IPS-20b (cell line): ENCODE measurements around the gene PRSS36.
A peak's percentile ranks its signal among the peaks of the same experiment; 100 is the strongest.
"Not testable (repeated sequence)": the region's sequence is repeated elsewhere in the genome, so short reads cannot be mapped to it uniquely, and the experiment has no call there.

Source experiments
- H3K27ac ChIP-seq: one replicate; pipeline ENCODE4 v1.5.1; 2013; ENCODE audit warnings: low read length
- H3K27me3 ChIP-seq: 2 replicates; pipeline ENCODE4 v1.6.1; 2013; ENCODE audit warnings: mild to moderate bottlenecking, low read length, inconsistent platforms; ENCODE audit not compliant: insufficient read depth
- H3K36me3 ChIP-seq: 2 replicates; pipeline ENCODE4 v1.6.1; 2013; ENCODE audit warnings: low read depth, mild to moderate bottlenecking, inconsistent platforms, low read length, moderate library complexity; ENCODE audit not compliant: insufficient read depth
- H3K4me1 ChIP-seq: 2 replicates; pipeline ENCODE4 v1.6.1; 2013; ENCODE audit warnings: mild to moderate bottlenecking, control low read depth, inconsistent platforms, low read length, moderate library complexity; ENCODE audit not compliant: insufficient read depth
- H3K4me3 ChIP-seq: 2 replicates; pipeline ENCODE4 v1.5.1; 2013; ENCODE audit warnings: mild to moderate bottlenecking, low read length, inconsistent platforms
- H3K9ac ChIP-seq: 2 replicates; pipeline ENCODE4 v1.6.1; 2013; ENCODE audit warnings: low read depth, mild to moderate bottlenecking, inconsistent platforms, low read length, moderate library complexity
- H3K9me3 ChIP-seq: 2 replicates; pipeline ENCODE4 v1.6.1; 2013; ENCODE audit warnings: mild to moderate bottlenecking, low read depth, low read length, inconsistent platforms; ENCODE audit not compliant: insufficient read depth

The PRSS36 gene

DNA sequence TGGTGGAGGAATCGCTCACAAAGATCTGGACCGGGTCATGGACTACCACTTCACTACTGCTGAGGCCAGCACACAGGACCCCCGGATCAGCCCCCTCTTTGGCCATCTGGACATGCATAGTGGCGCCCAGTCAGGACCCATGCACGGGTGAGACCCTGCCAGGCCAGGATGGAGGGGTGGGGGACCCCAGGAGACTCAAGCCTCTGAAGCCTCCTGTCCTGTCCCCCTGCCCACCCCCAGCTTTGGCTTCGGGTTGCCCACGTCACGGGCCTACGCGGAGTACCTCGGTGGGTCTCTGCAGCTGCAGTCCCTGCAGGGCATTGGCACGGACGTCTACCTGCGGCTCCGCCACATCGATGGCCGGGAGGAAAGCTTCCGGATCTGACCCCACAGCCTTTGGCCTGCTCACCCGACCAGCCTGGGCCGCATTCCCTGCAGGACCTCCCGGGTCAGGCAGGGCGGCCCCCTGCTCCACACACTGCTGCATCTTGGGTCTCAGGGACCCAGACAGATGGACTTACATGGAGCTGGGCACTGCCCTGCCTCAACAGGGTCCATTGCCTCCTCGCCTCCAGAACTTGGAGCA, 37.9 kb downstream of the PRSS36 start:
- no peak overlapping the region for H3K27ac ChIP-seq
- H3K9me3 ChIP-seq = no peaks in the 10 kb centered on the region
- peaks cover 36% of the 10 kb centered on the region for H3K36me3 ChIP-seq
- H3K9ac ChIP-seq = no peak overlapping the region
- no peak overlapping the region for H3K4me3 ChIP-seq
- no peaks in the 10 kb centered on the region for H3K4me1 ChIP-seq
- no peaks in the 10 kb centered on the region for H3K27me3 ChIP-seq

- H3K9me3 ChIP-seq = no peaks in the 10 kb centered on the region
- peaks cover 36% of the 10 kb centered on the region for H3K36me3 ChIP-seq
- no peak overlapping the region for H3K9ac ChIP-seq
- no peaks in the 10 kb centered on the region for H3K4me1 ChIP-seq
- no peak overlapping the region for H3K27ac ChIP-seq
- H3K27me3 ChIP-seq = no peaks in the 10 kb centered on the region
- no peak overlapping the region for H3K4me3 ChIP-seq
These were observed 39.5 kb downstream of the PRSS36 start for GRCh38 chr16:31110106-31111034.

DNA sequence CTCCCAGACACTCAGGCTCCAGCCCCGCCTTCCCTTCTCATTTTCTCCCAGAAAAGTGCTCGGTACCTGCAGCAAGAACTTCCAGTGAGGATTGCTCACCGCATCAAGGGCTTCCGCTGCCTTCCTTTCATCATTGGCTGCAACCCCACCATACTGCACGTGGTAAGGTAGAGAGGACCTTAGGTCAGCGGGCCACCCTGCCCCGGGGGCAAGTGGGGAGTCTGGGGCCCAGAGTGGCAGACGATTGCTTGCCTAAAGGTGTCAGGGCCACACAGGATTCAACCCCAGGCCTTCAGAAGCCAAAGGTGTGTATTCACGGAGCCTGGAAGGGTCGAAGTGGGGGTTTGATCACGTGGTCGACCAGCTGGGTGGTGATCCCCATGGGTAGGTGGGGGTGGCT, 40.2 kb downstream of the PRSS36 start:
- peak overlapping the region; percentile 78; the same call in 1 of the 2 replicates for H3K4me3 ChIP-seq
- H3K36me3 ChIP-seq = peaks cover 36% of the 10 kb centered on the region
- H3K9me3 ChIP-seq = no peaks in the 10 kb centered on the region
- H3K9ac ChIP-seq = no peak overlapping the region
- no peaks in the 10 kb centered on the region for H3K27me3 ChIP-seq
- no peaks in the 10 kb centered on the region for H3K4me1 ChIP-seq
- H3K27ac ChIP-seq = no peak overlapping the region

DNA sequence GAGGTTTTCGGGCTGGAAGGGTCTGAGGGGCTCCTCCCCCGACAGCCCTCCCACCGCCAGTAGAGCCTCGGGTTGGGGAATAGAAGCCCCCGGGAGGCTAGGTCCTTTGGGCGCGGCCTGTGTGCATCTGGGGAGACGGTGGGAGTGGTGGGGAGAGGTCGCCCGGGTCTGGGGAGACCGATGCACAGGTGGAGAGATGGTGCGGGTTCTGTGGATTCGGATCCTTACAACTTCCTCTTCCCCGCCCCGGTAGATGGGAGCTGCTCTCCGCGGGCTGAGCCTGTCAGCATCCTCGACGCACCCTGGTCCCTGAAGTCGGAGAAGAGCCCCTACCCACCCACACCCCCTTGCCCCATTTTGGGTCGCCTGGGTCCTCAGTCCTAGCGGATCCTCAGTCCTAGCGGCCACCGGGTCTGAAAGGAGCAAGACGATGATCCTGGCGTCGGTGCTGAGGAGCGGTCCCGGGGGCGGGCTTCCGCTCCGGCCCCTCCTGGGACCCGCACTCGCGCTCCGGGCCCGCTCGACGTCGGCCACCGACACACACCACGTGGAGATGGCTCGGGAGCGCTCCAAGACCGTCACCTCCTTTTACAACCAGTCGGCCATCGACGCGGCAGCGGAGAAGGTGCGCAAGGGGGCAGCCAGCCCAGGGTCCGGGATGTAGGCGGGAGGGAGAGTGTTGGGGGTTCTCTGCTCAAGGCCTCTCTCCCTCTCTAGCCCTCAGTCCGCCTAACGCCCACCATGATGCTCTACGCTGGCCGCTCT, 40.9 kb downstream of the PRSS36 start:
- Histone ChIP-seq H3K36me3 (peaks cover 36% of the 10 kb centered on the region), H3K27ac (no peak overlapping the region), H3K4me3 (peak overlapping the region; percentile 78), H3K27me3 (no peaks in the 10 kb centered on the region), H3K9me3 (no peaks in the 10 kb centered on the region), H3K4me1 (no peaks in the 10 kb centered on the region), H3K9ac (peak overlapping the region; percentile 72)

GRCh38 chr16:31108035-31108793, 41.7 kb downstream of the PRSS36 start, which contains the start of gene BCKDK:
Gene BCKDK, plus strand, starts transcription at chr16:31108386. Its CDS starts 838 bp downstream, at chr16:31109224.
- Histone ChIP-seq H3K27me3 (no peaks in the 10 kb centered on the region), H3K4me3 (peak within 1 kb of the TSS; percentile 78), H3K9ac (peak within 1 kb of the TSS; percentile 72), H3K9me3 (no peaks in the 10 kb centered on the region), H3K4me1 (no peaks in the 10 kb centered on the region), H3K36me3 (peaks cover 36% of the 10 kb centered on the region), H3K27ac (no peak within 1 kb of the TSS)

- no peak overlapping the region for H3K27ac ChIP-seq
- no peaks in the 10 kb centered on the region for H3K27me3 ChIP-seq
- H3K4me3 ChIP-seq = peak overlapping the region; percentile 78; the same call in 1 of the 2 replicates
- H3K9ac ChIP-seq = no peak overlapping the region
- no peaks in the 10 kb centered on the region for H3K4me1 ChIP-seq
- H3K9me3 ChIP-seq = no peaks in the 10 kb centered on the region
- H3K36me3 ChIP-seq = peaks cover 29% of the 10 kb centered on the region
These were observed 42.4 kb downstream of the PRSS36 start for GRCh38 chr16:31107465-31107867.

DNA sequence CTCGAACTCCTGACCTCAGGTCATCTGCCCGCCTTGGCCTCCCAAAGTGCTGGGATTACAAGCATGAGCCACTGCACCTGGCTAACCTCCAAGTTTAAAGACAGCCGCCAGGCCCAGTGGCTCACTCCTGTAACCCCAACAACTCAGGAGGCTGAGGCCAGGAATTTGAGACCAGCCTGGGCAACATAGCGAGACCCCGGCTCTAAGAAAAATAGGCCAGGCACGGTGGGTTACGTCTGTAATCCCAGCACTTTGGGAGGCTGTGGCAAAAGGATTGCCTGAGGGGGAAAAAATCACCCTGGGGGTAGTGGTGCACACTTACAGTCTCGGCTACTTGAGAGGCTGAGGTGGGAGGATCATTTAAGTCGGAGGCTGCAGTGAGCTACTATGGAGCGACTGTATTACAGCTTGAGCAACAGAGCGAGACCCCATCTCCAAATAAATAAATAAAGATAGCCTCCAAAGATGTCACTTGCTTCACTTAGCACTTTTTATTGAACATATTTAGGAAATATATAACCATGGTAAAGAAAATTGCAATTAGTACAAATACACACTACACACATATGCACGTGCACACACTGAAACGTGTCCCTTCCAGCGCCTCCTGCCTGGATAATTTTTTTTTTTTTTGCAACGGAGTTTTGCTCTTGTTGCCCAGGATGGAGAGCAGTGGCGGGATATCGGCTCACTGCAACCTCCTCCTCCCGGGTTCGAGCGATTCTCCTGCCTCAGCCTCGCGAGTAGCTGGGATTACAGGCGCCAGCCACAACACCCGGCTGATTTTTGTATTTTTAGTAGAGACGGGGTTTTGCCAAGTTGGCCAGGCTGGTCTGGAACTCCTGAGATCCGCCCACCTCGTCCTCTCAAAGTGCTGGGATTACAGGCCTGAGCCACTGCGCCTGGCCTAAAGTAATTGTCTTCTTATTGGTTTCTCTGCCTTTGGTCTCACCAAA, 43.1 kb downstream of the PRSS36 start:
- Histone ChIP-seq H3K9ac (no peak overlapping the region), H3K9me3 (no peaks in the 10 kb centered on the region), H3K36me3 (peaks cover 22% of the 10 kb centered on the region), H3K27me3 (no peaks in the 10 kb centered on the region), H3K4me3 (no peak overlapping the region), H3K4me1 (no peaks in the 10 kb centered on the region), H3K27ac (no peak overlapping the region)

DNA sequence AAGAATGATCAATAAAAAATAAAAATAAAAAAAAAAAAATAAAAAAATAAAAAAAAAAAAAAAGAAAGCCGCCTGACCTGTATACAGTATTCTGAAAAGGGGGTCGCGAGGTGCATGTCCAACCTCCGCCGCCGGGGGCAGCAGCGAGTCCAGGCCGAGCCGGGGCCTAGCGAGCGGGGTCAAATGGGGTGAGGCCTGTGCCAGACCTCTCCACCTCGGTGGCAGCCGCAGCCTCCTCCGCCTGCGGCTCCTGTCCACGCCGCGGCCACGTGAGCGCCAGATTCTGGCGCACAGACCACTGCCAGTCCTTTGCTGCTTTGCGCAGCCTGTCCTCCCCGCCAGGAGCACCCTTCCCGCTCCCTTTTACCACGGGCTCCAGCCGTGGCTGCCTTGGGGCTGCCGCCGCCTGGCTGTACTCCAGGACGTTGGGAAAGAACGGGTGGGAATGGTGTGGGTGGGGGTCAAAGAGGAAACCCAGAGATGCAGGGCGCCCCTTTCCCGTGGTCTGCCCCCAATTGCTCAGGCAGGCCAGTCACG, 44.1 kb downstream of the PRSS36 start:
- H3K27me3 ChIP-seq = no peaks in the 10 kb centered on the region
- no peaks in the 10 kb centered on the region for H3K9me3 ChIP-seq
- no peak overlapping the region for H3K9ac ChIP-seq
- H3K4me3 ChIP-seq = no peak overlapping the region
- peaks cover 13% of the 10 kb centered on the region for H3K36me3 ChIP-seq
- H3K27ac ChIP-seq = no peak overlapping the region
- H3K4me1 ChIP-seq = no peaks in the 10 kb centered on the region

DNA sequence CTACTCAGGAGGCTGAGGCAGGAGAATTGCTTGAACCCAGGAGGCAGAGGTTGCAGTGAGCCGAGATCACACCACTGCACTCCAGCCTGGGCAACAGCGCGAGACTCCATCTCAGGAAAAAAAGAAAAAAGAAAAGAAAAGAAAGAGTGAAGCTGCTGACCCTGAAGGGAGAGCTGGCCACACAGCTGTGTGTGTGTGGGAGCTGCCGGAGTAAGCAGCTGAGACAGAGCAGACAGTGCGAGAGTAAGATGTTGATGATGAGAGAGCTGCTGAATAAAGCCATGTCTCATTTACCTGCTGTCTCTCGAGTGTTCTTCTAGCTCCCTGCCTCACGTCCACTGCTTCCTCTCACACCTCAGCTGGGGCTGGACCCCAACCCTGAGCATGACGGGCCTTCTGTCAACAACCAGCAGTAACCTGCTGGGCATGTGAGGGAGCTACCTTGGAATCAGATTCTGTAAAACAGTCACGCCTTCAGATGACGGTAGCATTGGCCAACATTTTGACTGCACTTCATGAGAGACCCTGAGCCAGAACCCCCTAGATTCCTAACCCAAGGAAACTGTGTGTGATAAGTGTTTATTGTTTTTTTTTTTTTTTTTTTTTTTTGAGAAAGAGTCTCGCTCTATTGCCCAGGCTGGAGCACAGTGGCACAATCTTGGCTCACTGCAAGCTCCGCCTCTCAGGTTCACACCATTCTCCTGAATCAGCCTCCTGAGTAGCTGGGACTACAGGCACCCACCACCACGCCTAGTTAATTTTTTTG, 48.8 kb downstream of the PRSS36 start:
- not testable (repeated sequence) for H3K9me3 ChIP-seq, H3K9ac ChIP-seq, H3K4me1 ChIP-seq, H3K4me3 ChIP-seq, H3K27me3 ChIP-seq, H3K36me3 ChIP-seq, H3K27ac ChIP-seq
